ENCODE measurements around the gene ATG12. TPM values are rescaled to one million over a fixed set of nuclear protein-coding genes. Genes with fewer than 3 reads are reported as not detected.
A peak's percentile ranks its signal among the peaks of the same experiment; 100 is the strongest.

ATG12 gene
- total and polyA plus RNA-seq, 2 of the 13 experiments (the other 11 are each of a cell fraction or from before 2014, with no cell fraction given), result 46.4 to 58.1 TPM

DNA sequence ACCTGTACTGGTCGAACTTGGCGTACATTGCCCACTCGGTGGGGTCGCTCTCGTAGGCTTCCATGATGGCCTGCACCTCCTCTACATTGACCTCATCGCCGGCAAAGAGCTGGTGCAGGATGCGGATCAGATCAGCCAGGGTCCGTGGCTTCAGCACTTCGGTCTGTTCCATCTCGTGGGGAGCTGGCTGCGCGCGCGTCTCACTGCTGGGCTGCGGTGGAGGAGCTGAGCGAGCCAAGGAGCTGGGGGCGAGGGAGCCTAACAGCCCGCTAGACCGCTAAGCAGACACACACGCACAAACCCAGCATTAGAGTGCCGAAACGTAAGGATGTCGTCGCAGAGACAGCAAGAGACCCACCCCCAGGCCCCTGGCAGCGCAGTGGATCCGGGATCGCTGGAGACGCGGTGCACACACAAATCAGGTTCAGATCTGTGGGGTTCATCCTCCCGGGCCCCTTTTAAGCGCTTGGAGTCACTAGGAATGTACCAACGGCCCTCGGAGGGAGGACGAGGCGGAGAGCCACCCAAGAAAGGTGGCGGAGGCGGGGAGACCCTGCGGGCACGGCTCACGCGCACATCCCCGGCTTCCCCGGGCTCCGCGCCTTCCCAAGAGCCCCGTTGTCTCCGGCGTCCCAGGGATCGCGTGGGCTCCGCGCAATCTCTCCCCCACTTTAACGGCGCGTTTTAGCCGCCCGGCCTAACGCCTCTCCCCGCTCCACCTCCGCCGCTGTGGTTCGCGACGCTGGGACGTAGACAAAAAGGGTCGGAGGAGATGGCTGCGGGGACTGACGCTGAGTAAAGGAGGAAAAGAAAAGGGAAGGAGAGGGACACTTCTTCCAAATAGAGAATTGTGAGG lies 24.9 kb downstream of the ATG12 start, which contains the start of gene CDO1 (continued):
- TF ChIP-seq ESRRA (CRISPR knock-in tag; IDR thresholded peaks at IDR 0.05; ENCODE audit: low read depth) (no peak), ARNT2 (CRISPR knock-in tag; IDR thresholded peaks at IDR 0.05; ENCODE audit: low read depth) (0 out of 2 replicates have a peak, but pooled peaks have one; percentile 53), NPAS2 (CRISPR knock-in tag; IDR thresholded peaks at IDR 0.05; ENCODE audit: borderline replicate concordance) (no peak), ZNF432 (CRISPR knock-in tag; IDR thresholded peaks at IDR 0.05; ENCODE audit: borderline replicate concordance) (no peak), HOXA9 (CRISPR knock-in tag; IDR thresholded peaks at IDR 0.05; ENCODE audit: borderline replicate concordance) (0 out of 2 replicates have a peak, but pooled peaks have one; percentile 54), ZNF597 (CRISPR knock-in tag; IDR thresholded peaks at IDR 0.05) (no peak), FLYWCH1 (CRISPR knock-in tag; IDR thresholded peaks at IDR 0.05) (no peak), ZFY (CRISPR knock-in tag; IDR thresholded peaks at IDR 0.05) (peak; percentile 14; the same call in 1 of the 2 replicates), MNT (IDR thresholded peaks at IDR 0.05) (no peak), ZNF382 (CRISPR knock-in tag; IDR thresholded peaks at IDR 0.05; ENCODE audit: borderline replicate concordance) (no peak), ZNF225 (CRISPR knock-in tag; IDR thresholded peaks at IDR 0.05) (no peak), GZF1 (CRISPR knock-in tag; IDR thresholded peaks at IDR 0.05) (no peak), PAXIP1 (CRISPR knock-in tag; conservative IDR thresholded peaks at IDR 0.05) (no peak), U2AF2 (IDR thresholded peaks at IDR 0.05; ENCODE audit: low read depth, low read length) (no peak), ZNF367 (CRISPR knock-in tag; IDR thresholded peaks at IDR 0.05; ENCODE audit: borderline replicate concordance) (no peak), SMYD3 (CRISPR knock-in tag; IDR thresholded peaks at IDR 0.05) (no peak), CBX1 (IDR thresholded peaks at IDR 0.05; ENCODE audit: low read depth) (no peak), DR1 (CRISPR knock-in tag; IDR thresholded peaks at IDR 0.05) (peak; percentile 33; the same call in 1 of the 2 replicates), TARDBP (CRISPR knock-in tag; IDR thresholded peaks at IDR 0.05) (0 out of 2 replicates have a peak, but pooled peaks have one; percentile 6)
- TF ChIP-seq, protein P1, sequence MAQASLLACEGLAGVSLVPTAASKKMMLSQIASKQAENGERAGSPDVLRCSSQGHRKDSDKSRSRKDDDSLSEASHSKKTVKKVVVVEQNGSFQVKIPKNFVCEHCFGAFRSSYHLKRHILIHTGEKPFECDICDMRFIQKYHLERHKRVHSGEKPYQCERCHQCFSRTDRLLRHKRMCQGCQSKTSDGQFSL (CRISPR knock-in tag; IDR thresholded peaks at IDR 0.05), result no peak
- TF ChIP-seq, protein P2, sequence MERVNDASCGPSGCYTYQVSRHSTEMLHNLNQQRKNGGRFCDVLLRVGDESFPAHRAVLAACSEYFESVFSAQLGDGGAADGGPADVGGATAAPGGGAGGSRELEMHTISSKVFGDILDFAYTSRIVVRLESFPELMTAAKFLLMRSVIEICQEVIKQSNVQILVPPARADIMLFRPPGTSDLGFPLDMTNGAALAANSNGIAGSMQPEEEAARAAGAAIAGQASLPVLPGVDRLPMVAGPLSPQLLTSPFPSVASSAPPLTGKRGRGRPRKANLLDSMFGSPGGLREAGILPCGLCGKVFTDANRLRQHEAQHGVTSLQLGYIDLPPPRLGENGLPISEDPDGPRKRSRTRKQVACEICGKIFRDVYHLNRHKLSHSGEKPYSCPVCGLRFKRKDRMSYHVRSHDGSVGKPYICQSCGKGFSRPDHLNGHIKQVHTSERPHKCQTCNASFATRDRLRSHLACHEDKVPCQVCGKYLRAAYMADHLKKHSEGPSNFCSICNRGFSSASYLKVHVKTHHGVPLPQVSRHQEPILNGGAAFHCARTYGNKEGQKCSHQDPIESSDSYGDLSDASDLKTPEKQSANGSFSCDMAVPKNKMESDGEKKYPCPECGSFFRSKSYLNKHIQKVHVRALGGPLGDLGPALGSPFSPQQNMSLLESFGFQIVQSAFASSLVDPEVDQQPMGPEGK (CRISPR knock-in tag; IDR thresholded peaks at IDR 0.05), result no peak

Data from HepG2 (cell line).